HG03064 (cell line): ENCODE measurements around the gene CRTC1.

Source experiments
- ATAC-seq: cut with Tn5 transposase; IDR thresholded peaks from one replicate; pipeline ENCODE4 v1.9.1; 2021; ENCODE audit warnings: low read depth; ENCODE audit not compliant: unreplicated experiment

The CRTC1 gene

DNA sequence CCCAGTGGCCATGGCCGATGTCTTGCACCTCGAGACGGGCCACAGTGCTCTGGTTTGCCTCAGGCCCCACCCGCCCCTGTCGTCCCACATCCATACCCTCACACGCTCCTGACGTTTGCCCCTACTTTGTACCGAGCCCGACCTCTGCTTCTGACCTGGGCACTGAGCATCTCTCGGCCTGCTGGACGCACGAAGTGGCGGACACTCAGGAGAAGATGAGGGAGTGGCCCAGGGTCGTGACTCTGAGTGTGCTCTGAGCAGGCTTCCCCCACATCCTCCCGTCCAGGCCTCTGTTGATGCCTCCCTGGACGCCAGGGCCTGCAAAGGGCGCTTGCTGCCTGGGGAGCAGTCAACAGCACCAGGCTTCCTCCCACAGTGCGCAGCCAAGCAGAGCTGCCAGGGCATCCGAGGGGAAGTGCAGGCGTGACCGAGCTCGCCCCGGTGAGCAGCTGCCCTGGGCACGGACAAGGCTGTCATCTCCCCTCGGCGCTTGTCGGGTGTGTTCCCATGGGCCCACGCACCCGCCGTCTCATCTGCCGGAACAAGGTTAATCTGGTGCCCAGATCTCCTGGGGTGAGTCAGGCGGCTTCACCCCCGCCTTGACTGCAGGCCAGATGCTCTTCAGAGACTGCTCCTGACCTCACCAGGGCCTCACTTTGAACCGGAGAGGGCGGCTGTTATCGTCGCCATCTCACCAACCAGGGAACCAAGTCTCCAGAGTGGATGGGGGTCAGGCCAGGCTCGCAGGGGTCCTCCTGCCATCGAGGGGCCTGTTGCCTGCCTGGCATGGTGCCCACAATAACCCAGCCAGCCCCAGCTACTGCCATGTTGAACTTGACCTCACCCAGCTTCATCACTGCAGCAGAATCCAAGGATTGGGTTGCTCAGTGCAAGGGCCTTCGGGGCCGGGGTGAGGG is 80.5 kb downstream of the CRTC1 start:
- ATAC-seq = no peak

DNA sequence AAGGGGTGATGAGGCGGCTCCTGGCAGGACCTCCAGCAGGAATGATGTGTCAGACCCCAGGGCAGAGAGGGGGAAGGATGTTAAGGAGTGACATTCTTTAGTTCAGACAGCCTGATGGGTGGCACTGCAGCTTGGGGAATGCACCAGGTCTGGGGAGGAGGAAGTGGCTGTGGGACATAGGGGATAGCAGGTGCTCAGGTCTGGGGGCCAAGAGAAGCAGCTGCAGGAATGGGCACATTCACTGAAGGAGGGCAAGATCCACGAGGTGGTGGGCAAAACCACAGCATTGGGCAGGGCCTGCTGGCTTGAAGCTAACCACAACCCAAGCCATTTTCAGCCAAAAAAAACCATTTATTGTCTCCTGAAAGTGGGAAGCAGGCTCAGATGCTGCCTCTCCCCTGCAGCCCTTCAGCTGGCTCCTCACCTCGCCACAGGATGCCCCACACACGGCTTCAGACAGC is 81.1 kb downstream of the CRTC1 start:
- ATAC-seq = no peak

DNA sequence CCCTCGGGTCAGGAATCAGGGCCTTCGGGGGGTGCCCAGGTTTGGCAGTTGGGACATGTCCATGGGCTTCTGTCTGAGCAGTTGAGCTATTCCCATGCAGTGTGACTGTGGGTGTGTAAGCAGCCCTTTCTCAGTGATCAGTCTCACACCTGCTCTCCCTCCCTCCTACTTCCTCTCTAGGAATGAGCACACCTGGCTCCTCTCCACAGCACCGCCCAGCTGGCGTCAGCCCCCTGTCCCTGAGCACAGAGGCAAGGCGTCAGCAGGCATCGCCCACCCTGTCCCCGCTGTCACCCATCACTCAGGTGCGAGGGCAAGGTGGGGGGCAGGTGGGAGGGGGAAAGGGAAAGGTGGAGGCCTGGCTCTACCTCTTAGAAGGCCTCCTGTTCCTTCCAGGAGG is 81.7 kb downstream of the CRTC1 start:
- no peak for ATAC-seq

DNA sequence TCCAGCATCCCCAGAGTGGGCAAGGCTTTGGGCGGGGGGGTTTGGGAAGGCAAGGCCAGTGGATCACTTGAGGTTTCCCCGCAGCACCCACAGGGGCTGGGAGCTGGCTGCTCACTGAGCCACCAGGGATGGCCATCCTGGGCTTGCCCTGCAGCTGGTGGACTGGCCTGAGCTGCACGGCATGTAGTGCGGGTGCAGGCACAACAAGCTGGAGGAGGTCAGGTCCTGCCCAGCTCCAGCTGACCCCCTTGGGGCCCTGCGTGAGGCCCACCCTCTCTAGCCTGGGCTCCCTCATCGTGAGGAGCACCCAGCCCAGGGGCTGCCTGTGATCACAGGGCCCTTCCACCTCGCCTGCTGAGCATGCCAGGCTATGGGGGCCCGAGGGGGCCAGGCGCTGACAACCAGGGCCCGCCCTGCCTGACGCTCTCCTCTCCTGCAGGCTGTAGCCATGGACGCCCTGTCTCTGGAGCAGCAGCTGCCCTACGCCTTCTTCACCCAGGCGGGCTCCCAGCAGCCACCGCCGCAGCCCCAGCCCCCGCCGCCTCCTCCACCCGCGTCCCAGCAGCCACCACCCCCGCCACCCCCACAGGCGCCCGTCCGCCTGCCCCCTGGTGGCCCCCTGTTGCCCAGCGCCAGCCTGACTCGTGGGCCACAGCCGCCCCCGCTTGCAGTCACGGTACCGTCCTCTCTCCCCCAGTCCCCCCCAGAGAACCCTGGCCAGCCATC is 84.7 kb downstream of the CRTC1 start:
- ATAC-seq = no peak

DNA sequence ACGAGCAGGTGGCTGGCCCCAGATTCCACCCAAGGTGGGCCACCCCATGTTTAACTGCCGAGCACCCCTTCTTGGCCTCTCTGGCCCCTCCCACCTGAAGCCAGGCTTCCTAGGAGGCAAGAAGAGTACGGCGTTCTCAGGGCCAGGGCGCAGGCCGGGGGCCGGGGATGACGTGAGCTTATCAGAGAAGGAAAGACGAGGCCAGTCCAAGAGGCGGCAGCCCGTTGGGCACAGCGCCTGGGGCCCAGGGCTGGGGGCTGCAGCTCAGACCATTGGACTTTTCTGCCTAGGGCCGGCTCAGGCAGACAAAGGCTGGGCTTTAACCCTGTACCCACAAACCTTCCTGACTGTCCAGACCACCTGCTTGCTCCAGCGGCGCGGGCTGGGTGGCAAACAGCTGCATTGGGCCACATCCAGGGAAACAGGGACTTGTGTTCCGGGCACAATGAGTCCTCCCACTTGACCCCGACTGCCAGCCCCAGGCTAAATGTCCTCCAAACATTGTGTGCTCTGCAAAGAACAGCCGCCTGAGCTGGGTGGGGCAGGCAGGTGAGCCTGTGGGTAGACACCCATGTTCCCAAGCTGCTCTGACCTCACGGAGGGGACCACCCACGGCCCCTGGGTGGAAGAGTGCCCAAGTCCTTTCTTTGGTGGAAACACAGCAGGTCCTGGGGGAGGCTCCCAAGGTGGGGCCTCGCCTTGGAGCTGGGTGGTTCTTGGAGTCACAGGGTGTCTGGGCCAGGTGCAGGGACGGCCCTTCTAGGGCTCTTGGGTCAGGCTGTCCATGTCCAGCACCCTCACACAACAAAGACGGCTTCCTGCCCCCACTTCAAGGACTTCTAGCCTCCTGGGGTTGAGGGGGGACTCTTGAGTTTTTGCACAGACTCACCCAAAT is 85.8 kb downstream of the CRTC1 start:
- ATAC-seq = no peak

DNA sequence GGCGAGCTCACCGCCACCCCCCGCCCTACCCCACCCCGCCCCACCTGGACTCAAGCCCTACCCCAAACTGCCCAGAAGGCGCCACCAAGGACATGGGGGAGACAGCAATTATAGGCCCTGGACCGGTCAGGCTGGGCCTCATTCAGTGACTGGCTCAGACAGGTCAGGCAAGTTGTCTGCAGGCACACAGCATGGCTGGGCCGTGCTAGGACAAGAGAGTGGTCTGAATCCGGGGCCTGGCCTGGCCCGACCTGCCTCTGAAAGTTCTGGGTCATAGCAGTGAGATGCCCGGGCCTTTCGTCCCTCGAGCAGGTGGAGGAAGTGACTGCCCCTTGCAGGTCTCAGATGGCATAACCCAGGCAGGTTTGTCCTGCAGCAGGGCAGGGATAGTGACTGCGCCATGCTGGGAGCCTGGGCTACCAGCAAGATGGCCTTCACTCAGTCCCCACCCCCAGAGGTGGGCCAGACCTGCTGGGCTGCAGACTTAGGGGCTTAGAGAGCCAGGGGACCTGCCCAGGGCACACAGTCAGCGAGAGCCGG is 86.6 kb downstream of the CRTC1 start:
- no peak for ATAC-seq

DNA sequence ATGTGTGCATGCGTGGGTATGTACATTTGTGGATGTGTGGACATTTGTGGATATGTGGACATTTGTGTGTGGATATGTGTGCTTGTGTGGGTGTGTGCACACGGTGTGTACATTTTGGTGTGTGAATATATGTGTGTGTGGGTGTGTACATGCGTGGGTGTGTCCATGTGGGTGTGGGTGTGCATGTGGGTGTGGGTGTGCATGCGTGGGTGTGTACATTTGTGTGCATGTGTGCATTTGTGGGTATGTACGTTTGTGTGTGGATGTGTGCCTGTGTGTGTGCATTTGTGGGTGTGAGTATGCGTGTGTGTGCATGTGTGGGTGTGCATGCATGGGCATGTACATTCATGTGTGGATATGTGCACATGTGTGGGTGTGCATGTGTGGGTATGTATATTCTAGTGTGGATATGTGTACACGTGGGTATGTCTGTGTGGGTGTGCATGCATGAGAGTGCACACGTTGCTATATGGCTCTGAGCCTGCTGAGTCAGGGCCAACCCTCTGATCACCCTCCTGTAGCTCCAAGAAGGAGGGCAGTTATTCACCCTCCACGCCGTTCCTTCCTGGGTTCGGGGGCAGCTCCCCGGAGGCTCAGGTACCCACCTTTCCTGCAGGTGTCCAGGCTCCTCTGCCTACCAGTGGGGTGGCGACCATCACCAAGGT is 87.3 kb downstream of the CRTC1 start:
- ATAC-seq = no peak

DNA sequence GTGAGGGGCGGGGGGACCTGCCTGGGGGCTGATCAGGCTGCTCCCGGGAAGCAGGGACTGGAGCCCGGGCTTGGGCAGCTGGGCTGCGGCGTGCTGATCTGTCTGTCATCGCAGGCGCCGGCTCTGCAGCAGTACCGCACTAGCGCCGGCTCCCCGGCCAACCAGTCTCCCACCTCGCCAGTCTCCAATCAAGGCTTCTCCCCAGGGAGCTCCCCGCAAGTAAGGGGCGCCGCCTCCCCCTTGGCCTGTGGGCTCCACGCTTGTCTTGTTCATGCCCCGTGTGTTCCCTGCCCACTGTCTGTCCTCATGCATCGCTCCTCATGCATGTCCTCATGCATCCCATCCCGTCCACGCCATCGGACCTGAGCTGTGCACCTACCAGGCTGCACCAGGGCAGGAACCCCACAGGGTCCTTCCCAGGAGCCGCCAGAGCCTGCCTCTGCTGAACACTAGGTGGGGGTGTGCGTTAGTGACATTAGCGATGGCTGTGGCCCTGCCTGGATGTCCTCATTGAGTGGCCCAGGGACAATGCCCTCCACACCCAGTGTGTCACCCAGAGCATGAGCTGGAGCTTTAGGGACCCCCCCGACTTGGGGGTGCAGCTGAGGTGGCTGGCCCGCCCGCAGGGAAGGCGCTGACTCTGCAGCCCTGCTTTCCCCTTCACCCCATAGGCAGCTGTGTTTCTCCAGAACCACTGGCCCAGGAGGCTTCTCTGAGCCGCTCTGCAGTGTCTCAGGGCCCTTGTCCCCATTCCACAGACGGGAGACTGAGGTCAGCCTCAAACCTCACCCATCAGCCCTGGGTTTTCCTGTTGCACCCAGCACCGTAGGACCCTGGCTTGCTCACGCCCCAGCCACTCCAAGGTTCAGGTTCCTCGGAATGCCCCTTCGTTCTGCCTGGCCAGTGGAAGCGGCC is 88.1 kb downstream of the CRTC1 start:
- no peak for ATAC-seq

DNA sequence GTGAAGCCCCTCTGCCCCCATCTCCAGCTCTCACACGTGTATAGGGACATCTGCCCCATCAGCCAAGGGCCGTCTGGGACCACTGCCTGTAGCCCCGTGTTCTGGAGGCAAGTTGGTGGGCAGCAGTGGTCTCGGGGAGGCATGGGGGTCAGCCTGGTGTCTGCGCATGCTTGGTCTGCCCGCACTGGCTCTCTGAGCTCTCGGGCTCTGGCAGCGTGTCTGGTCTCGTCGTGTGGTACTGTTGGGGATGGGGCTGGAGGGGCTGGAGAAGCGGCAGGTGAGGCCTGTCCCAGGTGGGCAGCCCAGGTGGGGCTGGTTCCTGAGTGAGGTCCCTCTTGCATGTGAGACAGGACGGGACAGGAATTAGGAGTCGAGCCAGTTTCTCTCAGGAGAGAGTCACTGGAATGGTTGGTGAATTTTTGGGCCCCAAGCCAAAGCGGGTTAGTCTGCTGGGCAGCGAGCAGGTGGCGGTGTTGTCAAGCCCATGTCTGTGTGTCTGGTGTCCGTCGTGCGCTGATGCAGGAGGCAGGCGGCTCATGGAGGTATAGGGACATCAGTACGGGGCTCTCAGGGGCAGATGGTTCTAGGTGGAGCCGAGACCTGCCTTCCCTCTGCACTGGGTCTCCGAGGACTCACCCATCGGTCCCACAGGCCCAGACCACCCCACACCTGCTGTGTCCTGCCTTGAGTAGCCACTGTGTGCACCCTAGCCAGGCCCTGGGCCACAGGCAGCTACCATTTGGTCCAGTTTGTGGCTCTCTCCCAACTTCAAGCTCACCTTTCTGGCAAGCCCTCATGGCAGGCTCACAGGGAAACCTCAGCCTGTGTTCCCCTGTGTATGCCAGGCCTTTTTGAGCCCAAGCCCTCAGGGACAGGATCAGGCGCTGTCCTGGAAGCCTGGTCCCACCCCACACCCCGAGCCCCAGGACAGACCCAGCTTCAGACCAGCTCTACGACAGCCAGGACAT is 89.4 kb downstream of the CRTC1 start:
- no peak for ATAC-seq

DNA sequence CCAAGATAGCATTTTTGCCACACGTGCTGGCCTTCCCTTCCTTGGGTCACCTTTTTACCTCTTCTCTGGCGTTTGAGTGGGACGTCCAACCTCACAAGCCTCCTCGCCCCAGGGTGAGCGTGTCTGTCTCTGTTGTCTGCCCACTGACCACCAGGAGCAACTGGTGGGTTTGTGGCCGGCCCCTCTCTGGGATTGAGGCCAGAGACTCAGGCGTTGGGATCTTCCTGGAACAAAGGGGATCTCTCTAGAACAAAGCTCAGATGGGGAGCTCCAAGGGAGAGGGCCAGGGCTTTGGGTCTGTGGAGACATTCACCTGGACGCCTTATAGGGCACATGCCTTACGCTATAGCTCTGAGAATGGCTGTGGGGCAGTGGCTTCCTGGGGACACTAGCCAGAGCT is 90.2 kb downstream of the CRTC1 start:
- no peak for ATAC-seq

DNA sequence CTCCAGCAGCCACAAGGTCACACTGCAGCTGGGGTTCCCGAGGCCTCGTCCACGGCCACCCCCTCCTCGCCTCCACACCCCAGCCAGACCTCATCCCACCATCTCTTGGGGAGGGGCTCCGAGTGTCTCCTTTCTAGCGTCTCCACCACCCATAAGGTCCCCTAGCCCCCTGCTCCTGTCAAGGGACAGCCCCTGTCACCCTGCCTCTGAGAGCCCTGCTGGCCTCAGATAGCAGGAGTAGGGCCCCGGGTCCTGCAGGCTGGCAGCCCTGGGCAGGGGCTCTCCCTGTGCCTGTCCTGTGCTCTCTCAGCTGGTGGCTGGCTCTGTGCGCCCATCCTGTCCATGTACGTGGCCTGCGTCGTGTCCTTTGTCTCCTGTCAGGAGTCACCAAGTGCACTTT is 90.6 kb downstream of the CRTC1 start:
- no peak for ATAC-seq

DNA sequence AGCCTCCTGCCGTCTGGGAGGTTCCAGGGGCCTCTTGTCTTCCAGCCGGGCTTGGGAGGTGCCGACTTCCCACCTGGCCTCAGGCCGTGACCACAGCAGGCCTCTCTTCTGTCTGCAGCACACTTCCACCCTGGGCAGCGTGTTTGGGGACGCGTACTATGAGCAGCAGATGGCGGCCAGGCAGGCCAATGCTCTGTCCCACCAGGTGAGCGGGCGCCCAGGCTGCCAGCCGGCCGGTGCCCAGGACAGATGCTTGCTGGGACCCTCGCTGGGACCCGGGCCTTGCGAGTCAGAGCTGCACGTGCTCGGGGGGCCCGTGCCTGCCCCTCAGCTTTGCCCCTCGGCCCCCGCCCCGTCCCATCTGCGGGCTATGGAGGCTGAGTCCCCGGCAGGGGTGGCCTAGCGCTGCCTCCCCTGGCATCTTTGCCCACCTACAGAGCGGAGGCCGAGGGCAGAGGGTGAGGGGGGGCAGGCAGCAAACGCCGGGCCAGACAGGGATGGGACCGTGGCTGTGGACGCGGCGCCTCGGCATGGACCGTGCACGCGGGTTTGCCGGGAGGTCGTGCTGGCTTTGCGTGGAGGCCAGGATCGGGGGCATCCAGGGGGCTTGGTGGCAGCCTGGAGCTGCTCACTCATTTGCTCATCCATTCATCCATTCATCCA is 91.4 kb downstream of the CRTC1 start:
- ATAC-seq = no peak

DNA sequence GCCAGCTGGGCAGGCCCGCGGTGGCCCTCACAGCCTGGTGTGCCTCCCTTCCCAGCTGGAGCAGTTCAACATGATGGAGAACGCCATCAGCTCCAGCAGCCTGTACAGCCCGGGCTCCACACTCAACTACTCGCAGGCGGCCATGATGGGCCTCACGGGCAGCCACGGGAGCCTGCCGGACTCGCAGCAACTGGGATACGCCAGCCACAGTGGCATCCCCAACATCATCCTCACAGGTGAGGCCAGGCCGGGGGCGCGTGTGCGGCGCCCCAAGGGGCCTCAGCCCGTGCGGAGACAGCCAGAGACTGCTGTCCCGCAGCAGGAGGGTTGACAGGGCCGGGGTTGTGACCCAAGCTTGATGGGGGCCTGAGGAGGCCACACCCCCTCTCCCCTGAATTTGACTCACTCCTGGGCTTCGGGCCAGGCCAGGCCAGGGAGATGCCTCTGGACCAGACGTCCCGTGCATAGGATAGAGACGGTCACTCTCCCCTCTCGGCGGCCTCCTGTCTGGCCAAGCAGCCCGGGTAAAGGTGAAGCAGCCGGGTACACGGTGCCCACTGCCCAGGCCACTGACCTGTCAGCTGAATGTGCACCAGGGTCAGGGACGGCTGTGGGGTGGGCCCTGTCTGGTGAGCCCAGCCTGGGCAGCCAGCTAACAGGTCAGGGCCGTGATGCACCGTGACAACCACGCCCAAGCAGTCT is 92.3 kb downstream of the CRTC1 start:
- no peak for ATAC-seq

DNA sequence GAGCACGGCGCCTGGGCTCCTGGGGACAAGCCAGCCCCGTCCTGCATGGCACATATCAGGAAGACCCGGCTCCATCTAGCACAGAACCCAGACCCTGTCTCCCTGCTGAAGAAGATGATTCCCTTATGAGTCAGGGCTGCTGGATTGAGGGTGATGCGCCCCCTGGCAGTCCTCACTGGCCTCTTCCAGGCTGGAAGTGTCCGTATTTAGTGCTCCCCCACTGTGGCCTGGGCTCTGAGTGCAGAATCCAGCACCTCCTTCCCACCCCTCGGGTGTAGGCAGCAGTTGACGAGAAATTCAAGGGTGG is 92.8 kb downstream of the CRTC1 start:
- no peak for ATAC-seq

DNA sequence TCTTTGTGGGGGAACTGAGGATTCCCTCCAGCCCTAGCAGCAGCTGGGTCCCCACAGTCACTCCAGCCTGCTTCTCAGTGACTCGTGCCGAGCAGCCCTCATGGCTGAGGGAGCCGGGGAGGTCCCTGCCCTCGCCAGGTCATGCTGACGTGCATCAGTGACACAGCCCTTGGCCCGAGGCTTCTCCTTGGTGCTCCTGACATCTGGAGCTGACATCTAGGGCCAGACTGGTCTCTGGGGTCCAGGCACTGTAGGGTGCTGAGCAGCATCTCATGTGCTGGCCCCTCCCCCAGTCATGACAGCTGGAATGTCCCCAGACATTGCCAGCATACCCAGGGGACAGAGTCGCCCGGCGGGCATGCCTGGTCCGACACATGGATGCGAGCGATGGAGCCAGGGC is 93.3 kb downstream of the CRTC1 start:
- no peak for ATAC-seq

DNA sequence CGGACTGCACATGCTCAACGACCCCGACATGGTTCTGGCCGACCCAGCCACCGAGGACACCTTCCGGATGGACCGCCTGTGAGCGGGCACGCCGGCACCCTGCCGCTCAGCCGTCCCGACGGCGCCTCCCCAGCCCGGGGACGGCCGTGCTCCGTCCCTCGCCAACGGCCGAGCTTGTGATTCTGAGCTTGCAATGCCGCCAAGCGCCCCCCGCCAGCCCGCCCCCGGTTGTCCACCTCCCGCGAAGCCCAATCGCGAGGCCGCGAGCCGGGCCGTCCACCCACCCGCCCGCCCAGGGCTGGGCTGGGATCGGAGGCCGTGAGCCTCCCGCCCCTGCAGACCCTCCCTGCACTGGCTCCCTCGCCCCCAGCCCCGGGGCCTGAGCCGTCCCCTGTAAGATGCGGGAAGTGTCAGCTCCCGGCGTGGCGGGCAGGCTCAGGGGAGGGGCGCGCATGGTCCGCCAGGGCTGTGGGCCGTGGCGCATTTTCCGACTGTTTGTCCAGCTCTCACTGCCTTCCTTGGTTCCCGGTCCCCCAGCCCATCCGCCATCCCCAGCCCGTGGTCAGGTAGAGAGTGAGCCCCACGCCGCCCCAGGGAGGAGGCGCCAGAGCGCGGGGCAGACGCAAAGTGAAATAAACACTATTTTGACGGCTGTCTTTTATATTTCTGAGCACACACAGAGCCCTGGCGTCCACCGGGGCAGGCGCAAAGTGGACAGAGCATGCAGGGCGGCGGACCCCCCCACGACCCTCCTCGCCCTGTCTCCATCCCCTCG is 94.0 kb downstream of the CRTC1 start:
- ATAC-seq = no peak
